Measurements from ENCODE around the gene RHO. TPM values are rescaled to one million over a fixed set of nuclear protein-coding genes. Genes with fewer than 3 reads are reported as not detected.
"Not testable (repeated sequence)": the region's sequence is repeated elsewhere in the genome, so short reads cannot be mapped to it uniquely, and the experiment has no call there.

The RHO gene
- total RNA-seq, 1 donor from 2014 or later, result not detected

GRCh38 chr3:129485721-129486663 is 42.4 kb upstream of the RHO start:
- Histone ChIP-seq H3K27ac (peak overlapping the region; percentile 83), H3K27me3 (no peaks in the 10 kb centered on the region), H3K4me1 (peaks cover 17 to 36% of the 10 kb centered on the region in 2 donors), H3K36me3 (peaks cover 0 to 16% of the 10 kb centered on the region in 2 donors), H3K9me3 (no peaks in the 10 kb centered on the region), H3K4me3 (peak overlapping the region in 1 of 2 donors; percentile 26)
- peak; percentile 75 to 94 for DNase-seq (ENCODE audit: low spot score in 2 of 2)
- TF ChIP-seq CTCF (IDR thresholded peaks at IDR 0.05), result no peak
- intact Hi-C loops (cut with DNase I), result no loop called here

- DNase-seq (ENCODE audit: low spot score in 2 of 2), result no peak
Observed at GRCh38 chr3:129486664-129487035, 41.8 kb upstream of the RHO start.

GRCh38 chr3:129487183-129487867 is 41.1 kb upstream of the RHO start:
- no peak for DNase-seq (ENCODE audit: low spot score in 2 of 2)
- Histone ChIP-seq H3K9me3 (no peaks in the 10 kb centered on the region), H3K36me3 (peaks cover 5 to 25% of the 10 kb centered on the region in 2 donors), H3K27ac (peak overlapping the region; percentile 83), H3K4me1 (peaks cover 17 to 33% of the 10 kb centered on the region in 2 donors), H3K27me3 (no peaks in the 10 kb centered on the region), H3K4me3 (no peak overlapping the region)
- no peak for TF ChIP-seq CTCF (IDR thresholded peaks at IDR 0.05)
- intact Hi-C loops (cut with DNase I), result no loop called here

More at GRCh38 chr3:129486664-129487035, 41.8 kb upstream of the RHO start:
- H3K27me3 ChIP-seq, result no peaks in the 10 kb centered on the region
- H3K27ac ChIP-seq, result peak overlapping the region; percentile 83
- no peak for TF ChIP-seq CTCF (IDR thresholded peaks at IDR 0.05)
- H3K4me1 ChIP-seq, result peaks cover 17 to 34% of the 10 kb centered on the region in 2 donors
- H3K9me3 ChIP-seq, result no peaks in the 10 kb centered on the region
- peaks cover 1 to 18% of the 10 kb centered on the region in 2 donors for H3K36me3 ChIP-seq
- no peak overlapping the region for H3K4me3 ChIP-seq
- intact Hi-C loops (cut with DNase I), result no loop called here

GRCh38 chr3:129487868-129488335 is 40.5 kb upstream of the RHO start:
- intact Hi-C loops (cut with DNase I); DNase-seq (ENCODE audit: low spot score in 2 of 2); H3K9me3 ChIP-seq; H3K27me3 ChIP-seq; H3K4me3 ChIP-seq: not testable (repeated sequence)
- Histone ChIP-seq H3K4me1 (peaks cover 17 to 33% of the 10 kb centered on the region in 2 donors), H3K27ac (peak overlapping the region; percentile 83), H3K36me3 (peaks cover 7 to 25% of the 10 kb centered on the region in 2 donors)

GRCh38 chr3:129489258-129489657 is 39.2 kb upstream of the RHO start:
- H3K27ac ChIP-seq; DNase-seq (ENCODE audit: low spot score in 2 of 2); H3K9me3 ChIP-seq; H3K27me3 ChIP-seq; intact Hi-C loops (cut with DNase I); H3K4me3 ChIP-seq: not testable (repeated sequence)
- H3K4me1 ChIP-seq, result peaks cover 17 to 33% of the 10 kb centered on the region in 2 donors
- H3K36me3 ChIP-seq, result peaks cover 11 to 23% of the 10 kb centered on the region in 2 donors

GRCh38 chr3:129490273-129490675 is 38.2 kb upstream of the RHO start:
- peak; percentile 83 to 93 for DNase-seq (ENCODE audit: low spot score in 2 of 2)
- no peaks in the 10 kb centered on the region for H3K9me3 ChIP-seq
- H3K4me1 ChIP-seq, result peaks cover 17 to 34% of the 10 kb centered on the region in 2 donors
- H3K36me3 ChIP-seq, result peaks cover 12 to 19% of the 10 kb centered on the region in 2 donors
- no peaks in the 10 kb centered on the region for H3K27me3 ChIP-seq
- intact Hi-C loops (cut with DNase I), result loop anchor here (2.0 kb wide), 5 partner anchors 71 to 445 kb away; partner anchors contain the start of gene PLXND1
- no peak overlapping the region for H3K4me3 ChIP-seq
- TF ChIP-seq CTCF (IDR thresholded peaks at IDR 0.05), result peak; percentile 83 to 87 (median 87)
- peak overlapping the region; percentile 86 to 90 for H3K27ac ChIP-seq

GRCh38 chr3:129491077-129491476 is 37.4 kb upstream of the RHO start:
- Histone ChIP-seq H3K36me3 (peaks cover 14 to 19% of the 10 kb centered on the region in 2 donors), H3K27ac (peak overlapping the region; percentile 86 to 90), H3K4me1 (peaks cover 13 to 28% of the 10 kb centered on the region in 2 donors)
- intact Hi-C loops (cut with DNase I), result loop anchor here (2.0 kb wide), 5 partner anchors 70 to 444 kb away; partner anchors contain the start of gene PLXND1
- H3K9me3 ChIP-seq; H3K4me3 ChIP-seq; DNase-seq (ENCODE audit: low spot score in 2 of 2); H3K27me3 ChIP-seq: not testable (repeated sequence)

Measured in ascending aorta (tissue), 2 donors.